NCI-H1092 (cell line): ENCODE data around the gene SYT6.

Experiments used
- DNase-seq: peaks from one replicate; lab custom pipeline; 2025; lab: John Stamatoyannopoulos, UW

The SYT6 gene

DNA sequence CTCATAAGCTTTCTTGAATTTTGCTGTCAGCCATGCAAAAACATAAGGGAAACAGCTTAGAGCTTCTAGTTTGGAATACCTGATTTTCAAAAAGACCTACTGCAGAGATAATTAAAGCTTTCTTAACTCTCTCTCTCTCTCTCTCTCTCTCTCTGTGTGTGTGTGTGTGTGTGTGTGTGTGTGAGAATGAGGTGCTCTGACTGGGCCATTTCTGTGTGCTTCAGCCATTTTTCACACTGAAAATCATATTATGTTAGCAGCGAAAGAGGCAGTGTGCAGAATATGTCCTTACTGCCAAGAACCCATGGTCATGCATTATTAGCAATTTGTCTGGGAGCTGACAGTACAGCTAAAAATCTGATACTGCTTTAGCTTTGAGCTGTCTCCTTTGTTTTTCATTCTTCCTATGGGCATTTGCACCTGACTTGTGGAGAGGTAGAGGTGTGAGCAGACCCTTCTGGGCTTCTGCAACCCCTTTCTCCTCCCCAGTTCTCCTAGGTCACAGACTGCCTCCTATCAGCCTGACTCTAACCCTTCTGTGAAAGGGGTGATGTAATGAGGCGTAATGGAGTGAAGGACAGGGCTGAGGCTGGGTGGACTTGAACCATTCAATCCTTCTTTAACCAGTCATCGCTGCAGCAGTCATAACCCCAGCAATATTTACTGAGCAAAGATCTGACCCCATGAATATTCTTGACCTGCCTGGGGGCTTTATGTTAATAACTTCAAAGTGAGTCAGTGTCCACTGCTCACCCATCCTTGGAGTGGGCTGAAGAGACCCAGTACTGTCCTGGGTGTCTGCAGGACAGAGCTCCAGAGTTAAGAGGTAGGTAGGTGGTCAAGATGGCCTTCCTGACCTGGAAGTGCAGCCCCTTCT is 61.2 kb downstream of the SYT6 start:
- no peak for DNase-seq

- DNase-seq, result no peak
These were observed 62.0 kb downstream of the SYT6 start for GRCh38 chr1:114091711-114092110.

DNA sequence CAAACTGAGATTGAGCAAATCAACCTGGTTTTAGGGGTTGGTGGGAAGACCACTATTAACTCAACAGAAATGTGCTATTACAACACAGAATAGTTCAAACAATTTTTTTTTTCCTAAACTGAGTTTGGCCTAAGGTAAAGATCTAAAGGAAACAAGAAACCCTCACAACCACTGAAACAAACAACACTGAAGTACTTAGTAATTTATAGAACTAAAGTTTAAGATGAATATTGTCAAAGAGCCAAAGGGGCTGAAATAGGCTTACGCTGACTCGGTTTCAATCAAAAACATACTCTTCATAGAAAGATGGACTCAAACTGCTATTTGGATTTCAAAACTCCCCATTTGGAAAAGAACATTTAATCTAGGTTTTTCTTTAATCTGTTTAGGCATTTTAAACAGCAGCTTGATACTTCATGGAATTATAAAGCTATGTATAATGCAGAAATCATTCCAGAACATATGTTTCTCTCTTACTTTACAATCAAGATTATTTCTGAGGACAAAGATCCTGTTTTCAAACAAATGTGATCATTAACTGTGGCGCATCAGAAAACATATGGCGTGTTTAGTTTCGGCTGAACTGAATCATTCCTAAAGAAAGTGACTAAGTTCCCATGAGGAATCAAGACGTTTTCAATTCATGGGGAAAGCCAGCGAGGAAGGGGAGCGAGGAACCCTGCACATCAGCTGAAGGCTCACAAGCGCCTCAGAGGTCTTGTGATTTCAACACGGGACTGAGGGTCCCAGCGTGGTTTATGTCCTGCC is 62.7 kb downstream of the SYT6 start:
- no peak for DNase-seq

GRCh38 chr1:114089502-114090138 is 64.0 kb downstream of the SYT6 start:
- no peak for DNase-seq

DNA sequence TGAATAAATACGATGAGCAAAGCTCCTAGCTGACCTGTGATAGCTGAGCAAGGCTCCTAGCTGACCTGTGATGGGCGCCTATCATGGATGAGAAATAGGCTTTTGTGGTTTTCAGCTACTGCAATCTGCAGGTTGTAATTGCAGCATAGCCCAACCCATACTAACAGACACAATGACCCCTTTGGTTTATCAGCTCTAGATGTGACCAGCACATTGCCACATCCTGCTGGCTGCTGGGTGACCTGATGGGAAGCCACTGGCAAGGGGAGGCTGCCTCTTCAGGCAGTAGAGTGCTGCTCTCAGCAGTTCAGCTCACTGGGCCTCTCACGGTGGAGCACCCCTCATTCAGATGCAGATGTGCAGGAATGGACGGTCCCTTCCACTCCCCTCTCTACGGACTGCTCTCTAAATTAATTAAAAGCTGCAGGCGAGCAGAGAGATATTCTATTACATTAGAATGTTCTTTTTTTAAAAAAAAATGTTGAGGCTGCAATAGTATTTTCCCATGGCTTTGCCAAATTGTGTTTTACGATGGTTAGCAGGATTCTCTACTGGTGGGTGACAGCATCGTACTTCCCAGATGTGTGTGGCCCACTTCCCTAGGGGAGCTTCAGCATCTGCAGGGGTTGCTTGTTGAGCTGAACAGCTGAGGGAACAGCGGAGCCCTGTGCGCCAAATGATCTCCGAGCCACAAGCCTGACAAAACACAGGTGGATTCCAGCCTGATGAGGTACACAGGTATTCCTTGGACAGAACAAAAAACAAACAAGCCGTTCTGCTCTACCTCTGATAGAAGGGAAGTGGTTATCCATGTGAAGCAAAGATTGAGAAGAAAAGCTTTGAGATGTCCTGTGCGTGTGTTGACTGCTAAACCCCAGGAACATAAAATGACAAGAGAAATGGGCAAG is 65.0 kb downstream of the SYT6 start:
- no peak for DNase-seq

DNA sequence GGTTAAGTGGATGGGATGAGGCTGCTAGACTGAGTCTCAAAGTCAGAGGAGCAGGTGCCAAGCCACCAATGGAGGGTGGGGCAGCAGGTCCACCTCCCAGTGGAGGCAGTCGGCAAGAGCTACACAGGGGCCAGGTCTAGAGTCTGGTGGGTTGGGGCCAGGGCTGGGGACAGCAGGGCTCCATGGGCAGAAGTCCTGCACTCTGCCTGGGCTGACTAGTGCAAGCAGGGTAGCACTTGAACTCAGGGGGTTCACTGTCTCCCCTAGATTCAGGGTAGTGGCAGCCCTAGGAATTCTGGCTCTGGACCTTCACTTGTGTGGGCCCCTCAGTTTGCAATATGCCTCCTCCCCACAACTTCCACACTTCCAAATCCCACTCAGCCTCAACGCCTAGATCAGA is 66.2 kb downstream of the SYT6 start:
- no peak for DNase-seq

DNA sequence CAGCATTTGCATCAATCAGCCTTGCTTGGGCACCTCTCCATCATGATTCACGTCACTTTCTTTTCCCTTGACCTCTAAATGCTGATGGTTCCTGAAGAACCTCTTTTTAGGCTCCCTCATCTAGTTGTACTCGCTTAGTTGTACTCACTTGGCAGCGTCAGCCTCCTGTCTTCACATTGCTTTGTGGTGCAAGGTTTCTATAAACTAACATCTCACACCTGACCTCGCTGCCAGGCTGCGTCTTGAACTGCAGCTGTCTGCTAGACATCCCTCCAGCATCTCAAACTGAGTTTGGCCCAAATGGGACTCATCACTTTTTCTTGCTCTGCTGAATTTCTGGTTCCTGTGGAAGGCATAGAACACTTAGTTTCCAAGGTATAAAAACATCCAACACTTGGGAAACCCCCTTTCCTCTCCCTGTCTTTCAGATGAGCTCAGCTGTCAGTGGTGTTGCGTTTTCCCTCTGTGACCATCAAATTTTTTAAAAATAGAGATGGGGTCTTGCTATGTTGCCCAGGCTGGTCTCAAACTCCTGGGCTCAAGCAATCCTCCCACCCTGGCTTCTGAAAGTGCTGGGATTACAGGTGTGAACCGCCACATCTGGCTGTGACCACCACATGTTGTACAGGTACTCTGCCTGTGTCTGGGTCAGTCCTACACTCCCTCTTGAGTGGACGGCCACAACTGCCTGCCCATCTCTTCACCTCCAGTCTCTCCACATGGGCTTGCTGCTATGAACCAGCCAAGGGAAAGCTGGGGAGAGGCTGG is 66.9 kb downstream of the SYT6 start:
- DNase-seq, result no peak

- DNase-seq, result no peak
These were observed 70.6 kb downstream of the SYT6 start for GRCh38 chr1:114082867-114083585.

GRCh38 chr1:114082304-114082630 is 71.4 kb downstream of the SYT6 start:
- DNase-seq, result no peak

DNA sequence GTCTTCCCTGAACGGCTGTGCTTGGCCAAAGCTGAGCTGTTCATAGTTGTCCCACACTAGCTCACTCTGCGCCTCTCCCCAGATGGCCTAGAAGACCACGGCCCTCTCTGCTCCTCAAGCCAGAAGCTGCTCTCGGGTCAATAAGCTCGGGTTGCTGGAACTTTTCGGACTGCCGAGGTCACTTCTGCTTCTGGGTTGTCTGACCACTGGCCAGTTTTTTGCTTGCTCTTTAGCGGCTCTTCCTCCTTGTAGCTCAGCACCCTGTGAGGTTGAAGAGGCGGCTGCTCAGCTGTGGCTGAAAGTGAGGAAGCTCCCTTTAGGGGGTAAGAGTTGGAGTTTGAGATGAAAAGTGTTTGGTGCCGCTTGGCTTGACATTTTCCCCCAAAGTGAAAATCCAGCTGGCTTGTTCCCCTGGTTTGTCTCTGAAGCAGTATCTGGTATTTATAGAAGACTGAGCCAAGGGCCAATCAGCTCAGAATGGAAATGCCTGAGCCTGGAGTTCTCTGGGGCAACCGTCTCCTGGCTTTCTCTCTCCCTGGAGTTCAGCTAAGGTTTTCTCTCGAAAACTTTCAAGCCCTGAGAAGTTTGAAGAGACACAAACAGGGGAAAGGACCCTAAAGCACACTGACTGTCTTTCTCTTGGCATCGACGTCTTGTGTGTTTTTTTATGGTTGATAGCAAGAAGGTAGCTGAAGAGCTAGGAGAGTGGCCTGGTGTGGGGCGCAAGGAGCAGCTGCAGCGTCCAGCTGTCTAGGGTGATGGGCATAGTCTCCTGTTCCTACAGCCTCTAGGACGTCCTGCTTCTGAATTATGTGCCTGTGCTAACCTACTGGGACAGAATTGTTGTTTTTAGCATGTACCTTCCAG is 72.0 kb downstream of the SYT6 start:
- DNase-seq, result no peak

DNA sequence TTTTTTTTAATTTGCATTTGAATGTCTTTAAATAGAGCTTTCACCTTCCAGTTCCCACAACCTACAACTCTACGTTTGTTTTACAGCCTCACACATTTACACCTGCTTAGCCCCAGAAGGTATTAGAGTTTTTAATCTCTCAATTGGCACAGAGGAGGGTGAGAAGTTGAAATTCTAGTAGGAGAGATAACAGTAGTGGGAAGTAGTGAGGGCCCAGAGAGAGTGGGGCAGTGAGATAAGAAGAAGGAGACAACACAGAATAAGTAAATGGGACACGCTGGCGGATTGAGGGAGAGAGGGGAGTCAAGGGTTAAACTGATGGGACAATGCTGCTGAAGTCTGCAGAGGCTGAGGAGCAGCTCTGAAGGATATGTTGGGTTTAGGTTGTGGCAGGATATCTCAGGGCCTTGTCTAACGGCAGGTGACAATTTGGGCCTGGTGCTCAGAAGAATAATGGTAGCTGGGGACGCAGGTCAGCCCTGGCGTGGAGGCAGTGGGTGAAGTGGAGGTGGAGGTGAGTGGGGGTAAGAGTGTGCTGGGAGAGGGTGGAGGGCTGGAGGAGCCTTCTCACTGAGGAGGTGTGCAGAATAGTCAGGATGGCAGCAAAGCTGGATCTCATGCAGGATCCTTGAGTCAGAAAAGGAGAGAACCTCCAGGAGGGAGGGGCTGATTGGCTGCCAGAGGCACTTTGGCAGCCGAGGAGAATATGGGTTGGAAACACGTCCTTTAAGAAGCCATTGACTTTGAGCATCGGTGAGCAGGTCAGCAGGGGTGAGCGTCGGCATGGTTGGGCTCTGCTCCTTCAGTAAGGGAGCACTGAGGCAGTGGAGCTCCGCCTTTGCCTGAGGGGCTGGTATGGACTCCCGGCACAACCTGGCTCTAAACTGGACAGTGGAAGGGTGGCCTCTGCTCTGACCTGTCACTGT is 72.9 kb downstream of the SYT6 start:
- DNase-seq, result no peak

DNA sequence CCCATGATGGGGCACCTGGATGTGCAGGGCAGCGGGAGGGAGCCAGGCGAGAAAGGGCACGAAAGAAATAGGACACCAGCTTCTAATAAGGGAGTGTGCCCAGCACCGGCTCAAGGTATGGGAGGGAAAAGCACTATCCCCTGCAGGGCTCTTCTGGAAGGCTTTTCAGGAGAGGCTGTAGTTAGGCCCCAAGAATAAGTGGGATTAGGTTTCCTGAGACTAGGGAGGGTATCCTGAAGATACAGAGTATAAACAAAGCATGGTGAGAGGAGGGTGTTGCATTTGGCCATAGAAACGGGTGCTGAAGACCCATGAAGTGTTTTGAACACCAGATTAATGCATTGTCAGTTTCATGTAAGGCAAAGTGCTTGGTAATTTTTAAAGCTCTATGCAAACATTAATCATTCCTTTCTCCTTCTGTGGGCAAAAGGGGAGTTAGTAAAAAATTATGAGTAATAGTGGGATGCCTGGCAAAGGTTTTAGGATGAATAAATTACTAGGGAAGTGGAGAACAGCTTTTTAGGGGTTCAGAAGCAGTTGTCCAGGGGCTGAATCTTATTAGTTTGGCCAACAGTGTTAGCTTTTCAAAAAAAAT is 74.0 kb downstream of the SYT6 start:
- no peak for DNase-seq

GRCh38 chr1:114078116-114078515 is 75.6 kb downstream of the SYT6 start:
- DNase-seq, result no peak

DNA sequence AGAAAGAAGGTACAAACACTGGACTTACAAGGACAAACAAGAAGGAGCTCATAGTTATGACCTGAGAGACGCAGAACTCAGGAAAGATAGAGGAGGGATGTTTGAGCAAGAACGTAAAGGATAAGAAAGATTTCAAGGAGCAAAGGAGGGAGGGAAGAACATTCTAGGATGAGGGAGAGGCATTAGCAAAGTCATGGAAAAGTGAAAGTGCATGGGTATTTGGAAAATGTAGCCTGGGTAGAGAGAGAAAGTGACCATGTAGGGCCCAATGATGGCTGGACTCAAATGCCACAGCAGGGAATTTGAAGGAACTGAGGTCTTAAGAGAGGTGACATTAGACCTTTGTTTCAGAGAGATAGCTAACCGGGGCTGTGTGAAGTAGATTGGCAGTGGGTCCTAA is 76.5 kb downstream of the SYT6 start:
- DNase-seq, result no peak

DNA sequence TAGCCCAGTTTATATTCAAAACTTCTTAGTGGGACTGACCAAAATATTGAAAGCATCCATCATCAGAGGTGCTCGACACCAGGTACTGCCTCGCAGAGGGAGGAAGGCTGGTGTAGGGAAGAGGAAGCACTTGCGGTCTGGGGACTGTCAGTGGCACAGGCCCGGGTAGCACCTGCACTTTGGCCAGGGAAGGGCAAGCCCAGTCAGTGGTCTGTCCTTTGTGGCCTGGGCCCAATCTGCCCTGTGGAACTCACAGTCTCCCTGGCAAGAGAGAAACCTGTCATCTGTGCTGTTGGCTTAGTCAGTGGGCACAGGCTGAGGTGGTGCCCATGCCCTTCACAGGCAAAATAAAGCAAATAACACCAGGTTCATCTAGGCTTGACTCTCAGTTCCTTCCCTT is 77.4 kb downstream of the SYT6 start:
- DNase-seq, result no peak

DNA sequence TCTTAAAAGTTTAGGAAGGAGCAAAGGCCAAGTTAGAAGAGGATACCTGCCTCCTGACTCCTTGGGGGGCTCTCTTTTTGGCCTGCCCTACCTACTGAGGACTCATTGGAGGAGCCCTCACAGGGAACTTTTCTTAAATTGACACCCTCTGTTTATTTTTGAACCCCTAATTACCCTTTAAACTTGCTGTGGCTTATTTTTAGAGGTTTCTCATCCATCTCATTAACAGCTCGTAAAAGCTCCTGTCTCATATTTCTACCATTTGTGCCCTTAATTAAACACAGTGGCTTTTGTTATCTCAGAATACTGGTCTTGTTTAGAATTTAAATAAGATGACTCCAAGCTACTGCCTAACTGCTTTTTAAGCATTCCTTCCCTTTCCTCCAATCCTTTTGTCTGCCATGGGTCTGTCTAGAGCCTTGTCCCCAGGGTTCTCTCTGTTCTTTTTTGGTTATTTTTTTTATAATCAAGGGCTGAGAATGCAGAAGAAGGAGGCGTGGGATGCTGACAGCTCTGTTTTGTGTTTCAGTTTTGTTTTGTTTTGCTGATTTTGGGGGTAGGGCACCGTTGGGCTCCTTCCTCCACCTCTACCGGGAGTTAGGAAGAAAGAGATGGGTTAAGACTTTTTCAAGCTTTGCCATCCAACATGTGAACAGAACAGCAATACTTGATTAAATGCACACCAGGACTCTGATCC is 78.0 kb downstream of the SYT6 start:
- DNase-seq, result no peak

DNA sequence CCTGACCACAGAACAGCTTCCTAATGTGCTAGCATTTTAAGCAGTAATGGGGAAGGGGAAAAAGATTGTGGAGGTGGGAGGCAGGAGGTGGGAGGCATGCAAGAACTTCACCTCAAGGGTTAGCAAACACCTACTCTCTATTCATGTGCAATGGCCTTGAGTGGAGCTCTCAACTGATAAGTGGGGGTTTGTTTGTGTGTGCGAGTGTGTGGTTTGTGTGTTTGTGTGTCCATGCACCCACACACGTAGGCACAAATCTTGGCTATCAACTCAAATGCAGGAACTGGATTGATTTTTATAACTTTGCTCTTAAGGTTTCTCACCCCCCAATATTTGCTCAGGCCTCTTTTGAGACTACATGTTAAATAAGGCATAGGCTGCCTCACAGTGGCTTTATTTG is 78.6 kb downstream of the SYT6 start:
- no peak for DNase-seq
